OCI-LY3 (cell line): ENCODE measurements around the gene WNT2.

Experiments
- H2AFZ ChIP-seq: fragments of 200-600, 300-600 bp; shearing (Covaris generic); 2 replicates; pipeline ENCODE4 v1.6.0; 2014; ENCODE audit warnings: antibody characterized with exemption, low read depth, low read length
- H3K27ac ChIP-seq: fragments of 200-600, 300-600 bp; sonication (generic); 2 replicates; pipeline ENCODE4 v1.5.1; 2014; ENCODE audit warnings: mild to moderate bottlenecking, low read length, moderate library complexity, mixed read lengths
- H3K27me3 ChIP-seq: fragments of 200-600, 300-600 bp; sonication (generic); 2 replicates; pipeline ENCODE4 v1.6.1; 2014; ENCODE audit warnings: low read depth, low read length, mixed read lengths
- H3K36me3 ChIP-seq: fragments of 200-600, 300-600 bp; sonication (generic); replicated peaks from 2 replicates; pipeline ENCODE3; 2014; ENCODE audit warnings: low read depth, low read length, mixed read lengths
- H3K4me1 ChIP-seq: fragments of 300-600, 200-600 bp; sonication (generic); 2 replicates; pipeline ENCODE4 v1.6.1; 2014; ENCODE audit warnings: low read length, mixed read lengths
- H3K4me2 ChIP-seq: fragments of 200-600, 300-600 bp; sonication (generic); 2 replicates; pipeline ENCODE4 v1.6.1; 2014; ENCODE audit warnings: low read length, mixed read lengths
- H3K4me3 ChIP-seq: fragments of 300-600, 200-600 bp; sonication (generic); 2 replicates; pipeline ENCODE4 v1.5.1; 2014; ENCODE audit warnings: antibody characterized with exemption, mild to moderate bottlenecking, low read length, moderate library complexity
- H3K79me2 ChIP-seq: fragments of 300-600, 200-600 bp; shearing (Covaris generic); 2 replicates; pipeline ENCODE4 v1.6.1; 2014; ENCODE audit warnings: mild to moderate bottlenecking, low read length, mixed read lengths
- H3K9ac ChIP-seq: fragments of 300-600, 200-600 bp; shearing (Covaris generic); 2 replicates; pipeline ENCODE4 v1.6.0; 2014; ENCODE audit warnings: mild to moderate bottlenecking, low read length, moderate library complexity
- H3K9me3 ChIP-seq: fragments of 200-600, 300-600 bp; shearing (Covaris generic); 2 replicates; pipeline ENCODE4 v1.6.1; 2014; ENCODE audit warnings: low read length, mixed read lengths; ENCODE audit not compliant: insufficient read depth
- H4K20me1 ChIP-seq: fragments of 200-600, 300-600 bp; sonication (generic); 2 replicates; pipeline ENCODE4 v1.6.1; 2016; ENCODE audit warnings: low read length, mixed read lengths; ENCODE audit not compliant: insufficient read depth
- EZH2phosphoT487 ChIP-seq: fragments of 200-600 bp; shearing (Covaris generic); IDR thresholded peaks from 2 replicates; pipeline ENCODE4 v1.6.1; 2018; ENCODE audit warnings: antibody characterized with exemption, mixed run types, low read depth
- TF ChIP-seq, protein P1 (sequence below): fragments of 200-600, 300-600 bp; sonication (generic); IDR thresholded peaks from 2 replicates; pipeline ENCODE4 v1.5.1; 2014; ENCODE audit warnings: antibody characterized with exemption, low read length, low read depth

Gene WNT2

DNA sequence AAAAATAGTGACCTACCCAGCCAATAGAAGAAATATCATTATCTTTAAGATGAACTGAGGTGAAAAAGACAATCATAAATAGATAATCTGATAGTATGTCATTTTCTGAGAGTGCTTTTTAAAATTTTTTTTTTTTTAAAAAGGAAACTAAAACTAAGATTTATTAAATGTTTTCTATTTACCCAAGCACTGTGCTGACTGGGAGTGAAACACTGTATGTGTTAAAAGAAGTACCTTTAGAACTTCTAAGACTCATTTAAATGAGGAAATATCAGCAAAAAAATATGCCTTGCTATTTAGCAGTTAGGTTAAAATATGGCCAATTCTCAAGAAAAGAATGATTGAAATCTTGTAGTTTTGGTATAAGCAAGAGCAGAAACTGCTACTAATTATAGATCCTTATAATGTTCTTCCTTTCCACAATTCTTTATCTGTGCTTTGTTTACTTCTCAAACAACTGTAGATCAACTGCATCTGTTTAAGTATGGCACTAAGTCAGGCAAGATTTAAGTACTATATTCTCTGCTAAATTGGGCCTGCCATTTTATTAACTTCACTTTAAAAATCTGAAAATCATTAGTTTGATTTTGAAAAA, 39.5 kb upstream of the WNT2 start:
- Histone ChIP-seq H3K9me3 (no peaks in the 10 kb centered on the region), H3K36me3 (no peaks in the 10 kb centered on the region), H3K27me3 (no peaks in the 10 kb centered on the region), H3K27ac (no peak overlapping the region), H3K4me1 (peaks cover 12% of the 10 kb centered on the region), H3K79me2 (no peaks in the 10 kb centered on the region), H3K4me2 (no peak overlapping the region), H3K9ac (no peak overlapping the region), H2AFZ (no peak overlapping the region), H4K20me1 (no peaks in the 10 kb centered on the region), H3K4me3 (no peak overlapping the region)
- no peak for TF ChIP-seq EZH2phosphoT487
- TF ChIP-seq, protein P1, sequence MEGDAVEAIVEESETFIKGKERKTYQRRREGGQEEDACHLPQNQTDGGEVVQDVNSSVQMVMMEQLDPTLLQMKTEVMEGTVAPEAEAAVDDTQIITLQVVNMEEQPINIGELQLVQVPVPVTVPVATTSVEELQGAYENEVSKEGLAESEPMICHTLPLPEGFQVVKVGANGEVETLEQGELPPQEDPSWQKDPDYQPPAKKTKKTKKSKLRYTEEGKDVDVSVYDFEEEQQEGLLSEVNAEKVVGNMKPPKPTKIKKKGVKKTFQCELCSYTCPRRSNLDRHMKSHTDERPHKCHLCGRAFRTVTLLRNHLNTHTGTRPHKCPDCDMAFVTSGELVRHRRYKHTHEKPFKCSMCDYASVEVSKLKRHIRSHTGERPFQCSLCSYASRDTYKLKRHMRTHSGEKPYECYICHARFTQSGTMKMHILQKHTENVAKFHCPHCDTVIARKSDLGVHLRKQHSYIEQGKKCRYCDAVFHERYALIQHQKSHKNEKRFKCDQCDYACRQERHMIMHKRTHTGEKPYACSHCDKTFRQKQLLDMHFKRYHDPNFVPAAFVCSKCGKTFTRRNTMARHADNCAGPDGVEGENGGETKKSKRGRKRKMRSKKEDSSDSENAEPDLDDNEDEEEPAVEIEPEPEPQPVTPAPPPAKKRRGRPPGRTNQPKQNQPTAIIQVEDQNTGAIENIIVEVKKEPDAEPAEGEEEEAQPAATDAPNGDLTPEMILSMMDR, result no peak

DNA sequence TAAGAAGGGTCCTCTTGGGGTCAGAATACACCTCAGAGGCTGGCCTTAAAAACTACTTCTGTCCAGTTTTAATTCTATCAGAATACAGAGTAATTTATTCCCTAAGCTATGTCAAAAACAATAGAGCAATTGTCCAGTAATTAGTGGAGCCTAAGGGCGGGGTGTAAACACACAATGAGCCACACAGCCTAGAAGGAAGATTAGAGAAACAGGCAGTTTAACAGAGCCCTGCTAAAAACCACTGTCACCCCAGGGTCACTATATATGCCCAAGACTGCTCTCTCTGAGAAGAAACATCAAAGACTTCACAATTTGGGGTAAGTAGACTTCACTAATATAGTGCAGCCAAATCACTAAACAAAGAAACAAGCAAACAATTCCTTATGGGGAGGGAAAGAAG, 27.2 kb upstream of the WNT2 start:
- H3K9me3 ChIP-seq, result no peaks in the 10 kb centered on the region
- H3K27ac ChIP-seq, result no peak overlapping the region
- TF ChIP-seq, protein P1, result no peak
- no peak for TF ChIP-seq EZH2phosphoT487
- no peaks in the 10 kb centered on the region for H3K27me3 ChIP-seq
- no peak overlapping the region for H2AFZ ChIP-seq
- no peak overlapping the region for H3K4me2 ChIP-seq
- no peaks in the 10 kb centered on the region for H4K20me1 ChIP-seq
- no peak overlapping the region for H3K9ac ChIP-seq
- H3K4me1 ChIP-seq, result peaks cover 3% of the 10 kb centered on the region; the same call in 1 of the 2 replicates
- no peak overlapping the region for H3K4me3 ChIP-seq
- no peaks in the 10 kb centered on the region for H3K79me2 ChIP-seq
- no peaks in the 10 kb centered on the region for H3K36me3 ChIP-seq

DNA sequence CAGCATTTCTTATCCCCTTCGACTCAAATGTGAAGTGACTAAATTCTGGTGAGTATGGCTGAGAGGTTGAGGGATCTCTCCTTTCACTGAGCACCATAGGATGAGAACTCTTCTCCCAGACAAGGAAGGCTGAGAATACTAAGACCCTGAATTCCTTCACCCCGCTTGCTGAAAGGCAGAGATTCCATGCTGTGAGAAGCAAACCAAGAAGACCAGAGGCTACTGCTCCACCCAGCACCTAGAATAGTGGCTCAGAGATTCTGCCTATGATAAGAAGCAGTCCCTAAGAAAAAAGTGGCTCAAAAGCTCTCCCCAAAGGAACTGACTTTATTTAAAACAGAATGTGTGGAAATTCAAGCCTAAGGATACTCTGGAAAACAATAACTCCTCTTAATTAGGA, 26.7 kb upstream of the WNT2 start:
- H3K4me2 ChIP-seq, result no peak overlapping the region
- no peaks in the 10 kb centered on the region for H3K36me3 ChIP-seq
- TF ChIP-seq, protein P1, result no peak
- TF ChIP-seq EZH2phosphoT487, result no peak
- H3K27ac ChIP-seq, result no peak overlapping the region
- no peak overlapping the region for H3K9ac ChIP-seq
- H3K27me3 ChIP-seq, result no peaks in the 10 kb centered on the region
- no peaks in the 10 kb centered on the region for H3K9me3 ChIP-seq
- H2AFZ ChIP-seq, result no peak overlapping the region
- no peaks in the 10 kb centered on the region for H3K79me2 ChIP-seq
- peaks cover 3% of the 10 kb centered on the region; the same call in 1 of the 2 replicates for H3K4me1 ChIP-seq
- H3K4me3 ChIP-seq, result no peak overlapping the region
- H4K20me1 ChIP-seq, result no peaks in the 10 kb centered on the region

DNA sequence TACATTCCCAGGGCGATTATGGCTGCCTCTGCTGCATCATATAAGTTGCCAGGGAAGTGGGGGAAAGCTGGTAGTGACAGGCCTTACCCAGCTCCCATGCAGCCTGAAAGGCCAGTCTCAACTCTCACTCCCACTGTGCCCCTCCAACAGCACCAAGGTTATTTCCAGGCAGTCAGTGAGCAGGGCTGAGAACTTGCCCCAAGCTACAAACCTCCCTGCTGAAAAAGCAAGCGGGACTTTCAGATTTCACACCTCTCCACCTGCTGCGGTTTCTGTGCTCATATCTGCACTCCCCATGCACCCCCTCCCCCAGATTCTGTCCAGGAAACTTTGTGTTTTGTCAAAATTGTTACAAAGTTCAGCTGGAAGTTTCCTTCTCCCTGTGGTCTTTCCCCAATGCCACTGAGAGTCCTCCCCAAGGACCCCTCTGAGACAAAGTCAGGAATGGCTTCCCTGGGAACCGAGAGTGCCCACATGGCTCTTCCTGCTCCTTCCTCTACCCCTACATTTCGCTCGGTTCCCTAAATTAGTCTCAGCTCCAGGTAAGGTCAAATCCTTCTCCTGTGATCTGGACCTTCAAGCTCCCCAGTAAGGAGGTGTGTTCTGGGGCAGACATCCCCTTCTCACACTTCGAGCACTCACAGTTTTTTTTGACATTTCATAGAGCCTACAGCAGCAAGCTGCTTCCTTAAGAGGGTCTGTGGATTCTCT, 25.3 kb upstream of the WNT2 start:
- no peaks in the 10 kb centered on the region for H3K79me2 ChIP-seq
- H3K4me1 ChIP-seq, result peaks cover 3% of the 10 kb centered on the region; the same call in 1 of the 2 replicates
- H3K4me3 ChIP-seq, result no peak overlapping the region
- no peak overlapping the region for H3K27ac ChIP-seq
- no peaks in the 10 kb centered on the region for H4K20me1 ChIP-seq
- TF ChIP-seq EZH2phosphoT487, result no peak
- TF ChIP-seq, protein P1, result no peak
- H2AFZ ChIP-seq, result no peak overlapping the region
- no peaks in the 10 kb centered on the region for H3K9me3 ChIP-seq
- H3K4me2 ChIP-seq, result no peak overlapping the region
- H3K9ac ChIP-seq, result no peak overlapping the region
- H3K27me3 ChIP-seq, result no peaks in the 10 kb centered on the region
- H3K36me3 ChIP-seq, result no peaks in the 10 kb centered on the region
